ENCODE data around the gene GFRAL. TPM values are rescaled to one million over a fixed set of nuclear protein-coding genes. Genes with fewer than 3 reads are reported as not detected.

GFRAL gene
- total RNA-seq, 1 experiment from 2014 or later: not detected

DNA sequence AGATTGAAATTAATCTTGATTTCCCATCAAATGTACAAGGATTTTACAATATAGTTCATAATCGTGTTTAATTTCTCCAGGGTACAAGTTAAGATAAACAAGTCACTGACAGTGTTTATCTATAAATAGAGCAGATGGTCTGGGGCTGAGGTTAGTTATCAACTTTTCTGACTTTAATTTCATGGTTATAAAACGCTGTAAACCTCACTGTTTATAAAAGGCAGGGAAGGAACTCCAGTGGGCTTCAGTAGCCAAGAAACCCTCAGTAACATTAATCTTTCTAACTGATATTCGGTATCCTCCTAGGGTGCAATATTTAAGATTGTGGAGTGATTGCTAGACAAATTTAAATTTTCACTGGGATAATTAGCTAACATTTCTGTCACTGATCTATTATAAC is 68.6 kb downstream of the GFRAL start:
- no peak for DNase-seq
- Histone ChIP-seq H3K4me3 (no peak overlapping the region), H4K20me1 (ENCODE audit: insufficient read depth) (no peaks in the 10 kb centered on the region), H3F3A (ENCODE audit: insufficient read depth, low read depth) (no peaks in the 10 kb centered on the region), H3K9me2 (ENCODE audit: insufficient read depth) (no peaks in the 10 kb centered on the region), H3K27me3 (ENCODE audit: insufficient read depth, low read depth) (no peaks in the 10 kb centered on the region), H3K9me3 (ENCODE audit: insufficient read depth, low read depth) (no peaks in the 10 kb centered on the region), H3K27ac (no peak overlapping the region), H3K4me1 (replicated peaks; ENCODE audit: insufficient read depth) (no peaks in the 10 kb centered on the region), H2AFZ (no peak overlapping the region), H3K36me3 (ENCODE audit: low read depth) (no peaks in the 10 kb centered on the region), H3K4me2 (no peak overlapping the region), H3K79me2 (ENCODE audit: low read depth) (no peaks in the 10 kb centered on the region)
- no peak for TF ChIP-seq EZH2 (IDR thresholded peaks at IDR 0.05; ENCODE audit: low read depth)
- TF ChIP-seq, protein P1, sequence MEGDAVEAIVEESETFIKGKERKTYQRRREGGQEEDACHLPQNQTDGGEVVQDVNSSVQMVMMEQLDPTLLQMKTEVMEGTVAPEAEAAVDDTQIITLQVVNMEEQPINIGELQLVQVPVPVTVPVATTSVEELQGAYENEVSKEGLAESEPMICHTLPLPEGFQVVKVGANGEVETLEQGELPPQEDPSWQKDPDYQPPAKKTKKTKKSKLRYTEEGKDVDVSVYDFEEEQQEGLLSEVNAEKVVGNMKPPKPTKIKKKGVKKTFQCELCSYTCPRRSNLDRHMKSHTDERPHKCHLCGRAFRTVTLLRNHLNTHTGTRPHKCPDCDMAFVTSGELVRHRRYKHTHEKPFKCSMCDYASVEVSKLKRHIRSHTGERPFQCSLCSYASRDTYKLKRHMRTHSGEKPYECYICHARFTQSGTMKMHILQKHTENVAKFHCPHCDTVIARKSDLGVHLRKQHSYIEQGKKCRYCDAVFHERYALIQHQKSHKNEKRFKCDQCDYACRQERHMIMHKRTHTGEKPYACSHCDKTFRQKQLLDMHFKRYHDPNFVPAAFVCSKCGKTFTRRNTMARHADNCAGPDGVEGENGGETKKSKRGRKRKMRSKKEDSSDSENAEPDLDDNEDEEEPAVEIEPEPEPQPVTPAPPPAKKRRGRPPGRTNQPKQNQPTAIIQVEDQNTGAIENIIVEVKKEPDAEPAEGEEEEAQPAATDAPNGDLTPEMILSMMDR (conservative IDR thresholded peaks at IDR 0.05): no peak
- intact Hi-C loops (cut with micrococcal nuclease; ENCODE audit: unreplicated experiment): no loop called here
- no TSS peak for BruUV-seq (replicated peaks)
- ChIA-PET CTCF (no interaction called here), POLR2A (ENCODE audit: unreplicated experiment) (no interaction called here)

DNA sequence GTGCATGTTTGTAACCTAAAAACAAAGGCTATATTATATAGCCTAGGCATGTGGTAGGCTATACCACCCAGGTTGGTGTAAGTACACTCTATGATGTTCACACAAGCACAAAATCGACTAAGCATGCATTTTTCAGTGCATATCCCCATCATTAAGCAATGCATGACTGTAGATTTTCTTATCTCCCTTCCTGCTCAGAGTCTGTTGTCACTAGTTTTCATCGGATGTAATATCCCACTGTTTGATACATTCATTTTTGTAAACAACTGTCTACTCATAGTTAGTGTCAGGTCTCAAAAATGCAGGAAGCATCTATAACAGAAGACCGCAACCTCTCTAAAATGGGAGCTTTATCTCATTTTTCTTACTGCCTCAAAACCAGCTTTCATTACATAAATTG is 70.7 kb downstream of the GFRAL start:
- TF ChIP-seq, protein P1 (conservative IDR thresholded peaks at IDR 0.05): no peak
- no peak for TF ChIP-seq EZH2 (IDR thresholded peaks at IDR 0.05; ENCODE audit: low read depth)
- H3K9me2 ChIP-seq (ENCODE audit: insufficient read depth): no peaks in the 10 kb centered on the region
- H3K9me3 ChIP-seq (ENCODE audit: insufficient read depth, low read depth): no peaks in the 10 kb centered on the region
- H2AFZ ChIP-seq: no peak overlapping the region
- no TSS peak for BruUV-seq (replicated peaks)
- H3K4me2 ChIP-seq: no peak overlapping the region
- intact Hi-C loops (cut with micrococcal nuclease; ENCODE audit: unreplicated experiment): no loop called here
- no peaks in the 10 kb centered on the region for H4K20me1 ChIP-seq (ENCODE audit: insufficient read depth)
- ChIA-PET CTCF (interaction anchor here (0.7 kb wide), 1 partner anchor 230 kb away, joined by 3 read pairs; no protein-coding TSS in a partner anchor), POLR2A (ENCODE audit: unreplicated experiment) (no interaction called here)
- no peak for DNase-seq
- H3K79me2 ChIP-seq (ENCODE audit: low read depth): no peaks in the 10 kb centered on the region
- H3K27ac ChIP-seq: no peak overlapping the region
- no peaks in the 10 kb centered on the region for H3K27me3 ChIP-seq (ENCODE audit: insufficient read depth, low read depth)
- no peaks in the 10 kb centered on the region for H3K36me3 ChIP-seq (ENCODE audit: low read depth)
- no peaks in the 10 kb centered on the region for H3F3A ChIP-seq (ENCODE audit: insufficient read depth, low read depth)
- H3K4me3 ChIP-seq: no peak overlapping the region
- H3K4me1 ChIP-seq (replicated peaks; ENCODE audit: insufficient read depth): no peaks in the 10 kb centered on the region

DNA sequence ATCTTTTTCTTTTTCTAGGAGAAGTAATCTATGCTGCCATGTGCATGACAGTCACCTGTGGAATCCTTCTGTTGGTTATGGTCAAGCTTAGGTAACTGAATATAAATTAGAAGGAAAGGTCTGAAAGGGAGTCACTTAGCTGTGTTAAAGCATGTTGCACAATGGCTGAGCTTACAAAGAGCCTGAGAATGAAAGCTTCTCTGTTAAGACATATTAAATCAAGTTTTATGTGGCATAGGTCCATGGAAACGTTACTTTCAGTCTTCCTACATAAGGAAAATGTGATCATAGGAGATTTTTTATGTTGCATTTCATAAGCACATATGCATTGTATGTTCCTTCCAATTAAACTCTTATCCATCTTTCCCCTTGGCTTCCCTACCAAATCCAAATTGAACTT is 72.1 kb downstream of the GFRAL start:
- no peaks in the 10 kb centered on the region for H3K9me3 ChIP-seq (ENCODE audit: insufficient read depth, low read depth)
- no peaks in the 10 kb centered on the region for H3K79me2 ChIP-seq (ENCODE audit: low read depth)
- H3K4me1 ChIP-seq (replicated peaks; ENCODE audit: insufficient read depth): no peaks in the 10 kb centered on the region
- no peaks in the 10 kb centered on the region for H3K27me3 ChIP-seq (ENCODE audit: insufficient read depth, low read depth)
- H3K4me2 ChIP-seq: no peak overlapping the region
- POLR2A ChIA-PET (ENCODE audit: unreplicated experiment): no interaction called here
- intact Hi-C loops (cut with micrococcal nuclease; ENCODE audit: unreplicated experiment): no loop called here
- no peaks in the 10 kb centered on the region for H3F3A ChIP-seq (ENCODE audit: insufficient read depth, low read depth)
- H3K4me3 ChIP-seq: no peak overlapping the region
- no TSS peak for BruUV-seq (replicated peaks)
- H3K36me3 ChIP-seq (ENCODE audit: low read depth): no peaks in the 10 kb centered on the region
- CTCF ChIA-PET: no interaction called here
- H3K27ac ChIP-seq: no peak overlapping the region
- H3K9me2 ChIP-seq (ENCODE audit: insufficient read depth): no peaks in the 10 kb centered on the region
- TF ChIP-seq, protein P1 (conservative IDR thresholded peaks at IDR 0.05): no peak
- no peak for TF ChIP-seq EZH2 (IDR thresholded peaks at IDR 0.05; ENCODE audit: low read depth)
- H2AFZ ChIP-seq: no peak overlapping the region
- no peaks in the 10 kb centered on the region for H4K20me1 ChIP-seq (ENCODE audit: insufficient read depth)
- no peak for DNase-seq

Data from PC-9 (cell line).